HuH-7 (cell line): Measurements from ENCODE around the gene RPS6KA2.
"Not testable (repeated sequence)": the region's sequence is repeated elsewhere in the genome, so short reads cannot be mapped to it uniquely, and the experiment has no call there.

Source experiments
- DNase-seq: peaks from one replicate; pipeline ENCODE4 v3.0.0; 2011; ENCODE audit warnings: low spot score

Gene RPS6KA2

DNA sequence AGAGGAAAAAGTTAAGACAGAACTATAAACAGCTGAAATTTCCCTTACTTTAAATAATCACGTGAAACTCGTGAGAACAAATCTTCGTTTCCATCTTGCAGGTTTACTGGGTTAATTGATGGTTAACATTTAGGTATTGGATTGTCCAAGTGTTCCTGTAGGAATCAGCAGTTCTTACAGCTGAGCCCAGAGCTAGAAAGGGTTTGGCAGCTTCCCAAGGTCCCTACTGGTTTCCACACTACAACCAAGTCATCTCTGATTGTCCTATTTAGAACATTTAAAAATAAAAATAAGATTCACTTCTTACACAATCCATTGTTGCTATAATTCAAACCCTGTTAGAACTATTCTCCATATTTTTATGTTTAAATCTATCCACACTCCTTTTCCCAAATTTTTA lies 260.1 kb downstream of the RPS6KA2 start:
- no peak for DNase-seq

DNA sequence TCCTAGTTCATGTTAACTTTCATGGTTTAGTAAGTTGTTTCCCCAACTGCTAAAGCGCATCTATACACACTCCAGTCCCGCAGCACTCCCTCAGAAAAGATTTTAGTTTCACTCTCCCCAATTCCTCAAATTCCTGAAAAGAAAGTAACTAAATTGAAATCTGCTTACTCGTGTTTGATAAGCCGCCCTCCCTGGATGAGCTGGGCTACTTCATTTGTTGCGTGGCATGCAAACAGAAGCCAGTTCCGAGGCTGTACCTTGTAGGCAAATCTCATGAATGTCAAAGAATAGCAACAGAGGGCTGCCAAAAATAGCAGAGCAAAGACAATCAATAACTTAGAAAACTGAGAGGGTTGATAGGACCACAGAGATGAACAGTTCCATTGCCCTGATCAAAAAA lies 261.2 kb downstream of the RPS6KA2 start:
- no peak for DNase-seq

DNA sequence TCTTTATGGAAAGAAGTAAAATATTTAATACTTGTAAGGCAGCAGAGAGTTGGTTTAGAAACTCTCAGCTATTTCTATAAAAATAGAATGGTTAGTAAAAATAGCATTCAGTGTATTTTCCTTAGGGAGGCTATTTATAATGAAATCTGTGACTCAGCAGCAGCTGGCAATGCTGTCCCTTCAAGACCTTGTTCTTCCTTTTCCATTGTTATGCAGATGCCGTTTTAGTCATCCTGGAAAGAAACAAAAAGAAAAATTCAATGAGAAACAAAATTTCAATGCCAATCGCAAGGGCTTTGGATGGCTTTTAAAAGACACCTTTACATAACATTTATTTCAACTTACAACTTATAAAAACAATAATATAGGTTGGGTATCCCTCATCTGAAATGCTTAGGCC lies 261.8 kb downstream of the RPS6KA2 start:
- DNase-seq = no peak

DNA sequence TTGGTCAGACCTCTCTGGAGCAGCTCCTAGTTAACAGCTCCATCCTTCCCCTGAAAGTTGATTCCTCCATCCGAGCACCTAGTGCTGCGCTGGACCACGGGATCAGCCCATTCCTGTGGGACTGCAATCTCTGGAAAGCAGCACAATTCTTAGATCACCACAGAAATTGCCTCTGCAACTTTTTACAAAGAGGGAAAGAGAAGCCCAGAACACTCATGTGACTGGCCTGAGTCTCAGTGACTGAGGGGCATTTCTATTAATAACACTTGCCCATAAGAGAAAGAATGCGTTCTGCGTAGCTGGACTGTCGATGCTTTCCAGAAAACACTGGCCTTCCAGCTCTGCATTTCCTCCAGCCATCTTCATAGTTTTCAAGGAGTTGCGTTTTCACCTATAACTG lies 262.6 kb downstream of the RPS6KA2 start:
- no peak for DNase-seq

DNA sequence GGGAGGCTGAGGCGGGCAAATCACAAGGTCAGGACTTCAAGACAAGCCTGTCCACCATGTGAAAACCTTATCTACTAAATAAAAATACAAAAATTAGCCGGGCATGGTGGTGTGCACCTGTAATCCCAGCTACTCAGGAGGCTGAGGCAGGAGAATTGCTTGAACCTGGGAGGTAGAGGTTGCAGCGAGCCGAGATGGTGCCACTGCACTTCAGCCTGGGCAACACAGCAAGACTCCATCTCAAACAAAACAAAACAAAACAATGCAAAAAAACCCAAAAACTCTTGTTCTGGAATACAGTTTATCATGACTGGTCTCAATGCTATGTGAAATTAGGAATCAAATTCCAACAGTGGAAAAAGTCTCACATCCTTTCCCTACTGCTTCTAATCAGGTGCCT lies 264.6 kb downstream of the RPS6KA2 start:
- DNase-seq = not testable (repeated sequence)

DNA sequence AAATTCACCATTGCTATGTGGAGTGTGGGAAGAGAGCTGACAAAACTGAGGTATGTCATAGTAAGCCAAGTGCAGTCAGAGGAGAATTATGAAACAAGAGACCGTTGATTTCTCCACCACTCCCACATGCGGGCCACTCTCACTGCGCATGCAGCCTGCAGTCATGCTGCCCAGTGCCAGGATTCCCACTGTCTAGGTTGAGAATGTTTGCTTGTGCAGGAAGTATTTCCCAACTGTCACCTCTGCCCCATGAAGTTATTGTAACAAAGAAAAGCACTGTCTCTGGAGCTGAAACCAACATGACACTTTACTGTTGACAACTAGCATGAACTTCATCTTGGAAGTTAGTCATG lies 266.0 kb downstream of the RPS6KA2 start:
- peak; percentile 82 for DNase-seq

DNA sequence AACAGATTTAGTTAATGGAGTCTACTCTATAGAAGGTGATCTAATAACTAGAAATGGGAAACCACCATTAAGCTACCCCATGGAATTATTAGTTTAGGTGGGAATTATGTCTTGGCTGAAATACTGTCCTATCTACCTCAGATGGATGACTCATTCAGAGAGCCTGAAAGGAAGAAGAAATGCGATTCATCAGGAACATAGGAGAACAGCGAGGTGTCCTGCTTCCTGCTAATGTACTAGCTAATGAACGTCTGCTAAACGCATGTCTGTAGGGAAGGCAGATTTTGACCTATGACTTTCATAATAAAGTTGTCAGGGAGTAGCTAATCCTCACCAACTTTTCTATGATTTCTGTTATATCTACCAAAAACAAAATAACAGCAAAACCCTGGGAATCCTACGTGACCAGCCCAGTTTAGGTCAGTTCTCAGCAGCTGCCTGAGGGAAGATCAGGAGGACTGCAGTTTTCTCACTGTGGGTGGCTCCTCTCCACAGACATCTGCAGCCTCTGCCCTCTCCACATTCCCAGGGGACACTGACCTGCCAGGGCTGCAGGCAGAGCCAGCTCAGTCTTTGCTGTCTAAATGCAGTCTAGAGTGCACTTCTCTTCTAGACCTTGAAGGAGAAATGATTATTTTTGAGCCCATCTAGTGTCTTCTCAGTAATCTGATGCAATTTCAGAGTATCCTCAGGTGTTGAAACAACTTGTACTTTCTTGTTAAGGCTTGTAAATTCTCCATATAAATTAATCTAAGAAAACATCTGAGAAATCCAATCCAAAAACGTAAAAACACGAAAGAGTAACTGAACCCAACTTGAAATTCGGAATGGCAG lies 266.6 kb downstream of the RPS6KA2 start:
- no peak for DNase-seq
